ENCODE results near the gene FAM237B. TPM values are rescaled to one million over a fixed set of nuclear protein-coding genes. Genes with fewer than 3 reads are reported as not detected.

The FAM237B gene
- total RNA-seq, 3 donors from 2014 or later (not counting 1 experiment from before 2014, with no cell fraction given) = not detected

GRCh38 chr7:90347759-90348158 lies 26.7 kb upstream of the FAM237B start:
- no peaks in the 10 kb centered on the region for H3K36me3 Mint-ChIP-seq
- H3K9me3 Mint-ChIP-seq = no peaks in the 10 kb centered on the region
- H3K27me3 Mint-ChIP-seq (ENCODE audit: low read depth in 2 of 2) = no peaks in the 10 kb centered on the region
- H3K4me3 Mint-ChIP-seq = peak overlapping the region; percentile 94
- peaks cover 1% of the 10 kb centered on the region for H3K36me3 ChIP-seq (ENCODE audit: control insufficient read depth, insufficient read depth, low read length)
- peaks cover 11% of the 10 kb centered on the region for H3K4me1 ChIP-seq (ENCODE audit: control insufficient read depth, insufficient read depth, low read length)
- ATAC-seq (no peak), DNase-seq (no peak)
- intact Hi-C loops (cut with micrococcal nuclease) = loop anchor here (2.0 to 5.0 kb wide), 2 partner anchors 103 to 1785 kb away; partner anchors contain the start of genes CFAP69 and CYP51A1
- WGBS (ENCODE audit: insufficient coverage) = 62% methylated on average over 4 of the region's 4 CpGs
- no peaks in the 10 kb centered on the region for H3K9me3 ChIP-seq (ENCODE audit: control insufficient read depth, insufficient read depth, low read length)
- no peaks in the 10 kb centered on the region for H3K27me3 ChIP-seq (ENCODE audit: control insufficient read depth, insufficient read depth, low read length)
- peaks cover 44 to 63% of the 10 kb centered on the region in 2 donors for H3K4me1 Mint-ChIP-seq
- H3K27ac ChIP-seq (ENCODE audit: low read length) = no peak overlapping the region
- H3K27ac Mint-ChIP-seq = peak overlapping the region; percentile 93 to 96
- no peak overlapping the region for H3K4me3 ChIP-seq (ENCODE audit: low read length)
- no peak for TF ChIP-seq CTCF (IDR thresholded peaks at IDR 0.05)

- intact Hi-C loops (cut with micrococcal nuclease) = loop anchor here (1.0 to 5.0 kb wide), 3 partner anchors 58 to 1786 kb away; partner anchors contain the start of genes CFAP69 and CYP51A1
- Mint-ChIP-seq H3K36me3 (no peaks in the 10 kb centered on the region), H3K27ac (peak within 1 kb of the TSS; percentile 93 to 96), H3K27me3 (ENCODE audit: low read depth in 2 of 2) (no peaks in the 10 kb centered on the region), H3K4me3 (peak within 1 kb of the TSS; percentile 94), H3K4me1 (peaks cover 34 to 53% of the 10 kb centered on the region in 2 donors), H3K9me3 (no peaks in the 10 kb centered on the region)
- H3K27ac ChIP-seq (ENCODE audit: low read length) = peak within 1 kb of the TSS; percentile 95
- H3K36me3 ChIP-seq (ENCODE audit: control insufficient read depth, insufficient read depth, low read length) = no peaks in the 10 kb centered on the region
- H3K4me3 ChIP-seq (ENCODE audit: low read length) = peak within 1 kb of the TSS; percentile 93
- WGBS (ENCODE audit: insufficient coverage) = under 1% methylated on average over 37 of the region's 37 CpGs
- peak; percentile 93 to 99 for DNase-seq
- H3K4me1 ChIP-seq (ENCODE audit: control insufficient read depth, insufficient read depth, low read length) = peaks cover 11% of the 10 kb centered on the region
- TF ChIP-seq CTCF (IDR thresholded peaks at IDR 0.05) = peak; percentile 73
- ATAC-seq = peak; percentile 96 to 99 (median 98)
- H3K9me3 ChIP-seq (ENCODE audit: control insufficient read depth, insufficient read depth, low read length) = no peaks in the 10 kb centered on the region
- H3K27me3 ChIP-seq (ENCODE audit: control insufficient read depth, insufficient read depth, low read length) = no peaks in the 10 kb centered on the region
These were observed 25.4 kb upstream of the FAM237B start, which contains the start of gene GTPBP10 for GRCh38 chr7:90346336-90347125. GTPBP10 (plus strand) TSS chr7:90346716; CDS start chr7:90346742, 26 bp downstream.

- H3K4me1 Mint-ChIP-seq = peaks cover 32 to 50% of the 10 kb centered on the region in 2 donors
- peak overlapping the region; percentile 93 to 96 for H3K27ac Mint-ChIP-seq
- Histone ChIP-seq H3K36me3 (ENCODE audit: control insufficient read depth, insufficient read depth, low read length) (no peaks in the 10 kb centered on the region), H3K9me3 (ENCODE audit: control insufficient read depth, insufficient read depth, low read length) (no peaks in the 10 kb centered on the region), H3K4me1 (ENCODE audit: control insufficient read depth, insufficient read depth, low read length) (peaks cover 11% of the 10 kb centered on the region), H3K27ac (ENCODE audit: low read length) (peak overlapping the region; percentile 95), H3K4me3 (ENCODE audit: low read length) (peak overlapping the region; percentile 93), H3K27me3 (ENCODE audit: control insufficient read depth, insufficient read depth, low read length) (no peaks in the 10 kb centered on the region)
- ATAC-seq (peak; percentile 11 to 28 (median 12)), DNase-seq (no peak)
- TF ChIP-seq CTCF (IDR thresholded peaks at IDR 0.05) = no peak
- WGBS (ENCODE audit: insufficient coverage) = 21% methylated on average over 16 of the region's 18 CpGs
- no peaks in the 10 kb centered on the region for H3K36me3 Mint-ChIP-seq
- no peaks in the 10 kb centered on the region for H3K9me3 Mint-ChIP-seq
- intact Hi-C loops (cut with micrococcal nuclease) = loop anchor here (1.0 to 5.0 kb wide), 3 partner anchors 59 to 1787 kb away; partner anchors contain the start of genes CFAP69 and CYP51A1
- H3K27me3 Mint-ChIP-seq (ENCODE audit: low read depth in 2 of 2) = no peaks in the 10 kb centered on the region
- peak overlapping the region; percentile 94 for H3K4me3 Mint-ChIP-seq
These were observed 24.7 kb upstream of the FAM237B start for GRCh38 chr7:90345595-90346335.

Measured in natural killer cell (primary cell).